Astrocyte (in vitro differentiated cells and primary cell): ENCODE results near the gene BCO1. TPM values are rescaled to one million over a fixed set of nuclear protein-coding genes. Genes with fewer than 3 reads are reported as not detected.

Experiments used
- DNase-seq: peaks from one replicate; pipeline ENCODE4 v3.0.0-alpha.2; 2010; ENCODE audit warnings: low read depth
- FAIRE-seq: peaks from 2 replicates; lab custom pipeline; 2011; peaks lifted over from hg19 to GRCh38; lab: Jason Lieb, UNC
- H2AFZ ChIP-seq: 2 replicates; pipeline ENCODE4 v1.6.0; 2012; ENCODE audit warnings: low read depth, low read length, inconsistent platforms
- H3K27ac ChIP-seq: 2 replicates; pipeline ENCODE4 v1.5.1; 2011; ENCODE audit warnings: low read depth, low read length, inconsistent platforms
- H3K27me3 ChIP-seq: 2 replicates; pipeline ENCODE4 v1.6.0; 2011; ENCODE audit warnings: low read length, inconsistent platforms; ENCODE audit not compliant: insufficient read depth
- H3K36me3 ChIP-seq: 2 replicates; pipeline ENCODE4 v1.5.1; 2011; ENCODE audit warnings: low read length, inconsistent platforms; ENCODE audit not compliant: insufficient read depth
- H3K4me1 ChIP-seq: 2 replicates; pipeline ENCODE4 v1.5.1; 2011; ENCODE audit warnings: low read length, inconsistent platforms; ENCODE audit not compliant: insufficient read depth
- H3K4me2 ChIP-seq: 2 replicates; pipeline ENCODE4 v1.6.0; 2012; ENCODE audit warnings: low read length, inconsistent platforms
- H3K4me3 ChIP-seq: 2 replicates; pipeline ENCODE4 v1.5.1; 2011; ENCODE audit warnings: low read depth, mild to moderate bottlenecking, low read length, inconsistent platforms; ENCODE audit not compliant: insufficient read depth
- H3K79me2 ChIP-seq: 2 replicates; pipeline ENCODE4 v1.6.0; 2012; ENCODE audit warnings: mild to moderate bottlenecking, low read length, inconsistent platforms; ENCODE audit not compliant: insufficient read depth
- H3K9ac ChIP-seq: 2 replicates; pipeline ENCODE4 v1.6.0; 2012; ENCODE audit warnings: mild to moderate bottlenecking, low read length, inconsistent platforms
- H3K9me3 ChIP-seq: 2 replicates; pipeline ENCODE4 v1.5.1; 2012; ENCODE audit warnings: low read depth, mild to moderate bottlenecking, low read length, inconsistent platforms; ENCODE audit not compliant: insufficient read depth
- H4K20me1 ChIP-seq: 2 replicates; pipeline ENCODE4 v1.6.0; 2012; ENCODE audit warnings: low read length, inconsistent platforms; ENCODE audit not compliant: insufficient read depth
- H3K27ac Mint-ChIP-seq: one replicate; pipeline ENCODE4 v1.8.0; 2021; ENCODE audit warnings: mild to moderate bottlenecking, mixed read lengths; ENCODE audit not compliant: unreplicated experiment
- H3K27me3 Mint-ChIP-seq: one replicate; pipeline ENCODE4 v1.8.0; 2021; ENCODE audit warnings: low read depth, mixed read lengths; ENCODE audit not compliant: unreplicated experiment
- H3K36me3 Mint-ChIP-seq: one replicate; pipeline ENCODE4 v1.8.0; 2021; ENCODE audit warnings: low read depth, mixed read lengths; ENCODE audit not compliant: unreplicated experiment
- H3K4me1 Mint-ChIP-seq: one replicate; pipeline ENCODE4 v1.8.0; 2021; ENCODE audit warnings: low read depth, mixed read lengths; ENCODE audit not compliant: unreplicated experiment
- H3K4me3 Mint-ChIP-seq: one replicate; pipeline ENCODE4 v1.8.0; 2021; ENCODE audit warnings: mild to moderate bottlenecking, moderate library complexity, mixed read lengths; ENCODE audit not compliant: unreplicated experiment
- H3K9me3 Mint-ChIP-seq: one replicate; pipeline ENCODE4 v1.8.0; 2021; ENCODE audit warnings: mild to moderate bottlenecking, mixed read lengths; ENCODE audit not compliant: unreplicated experiment
- EZH2 ChIP-seq: IDR thresholded peaks from 2 replicates; pipeline ENCODE4 v1.6.1; 2012; ENCODE audit warnings: mild to moderate bottlenecking, low read length, inconsistent platforms; ENCODE audit not compliant: insufficient read depth
- total RNA-seq: library from RNA; stranded (reverse); gene quantifications from 2 replicates; pipeline ENCODE4 v1.2.1, GENCODE V29; 2021
- TF ChIP-seq, protein P1 (sequence below): IDR thresholded peaks from 2 replicates; pipeline ENCODE4 v1.5.1; 2011; ENCODE audit warnings: low read depth, mild to moderate bottlenecking, inconsistent platforms, low read length, moderate library complexity; ENCODE audit not compliant: insufficient read depth

The BCO1 gene
- total RNA-seq, 1 donor from 2014 or later, result not detected

GRCh38 chr16:81210807-81211206 lies 27.7 kb upstream of the BCO1 start:
- TF ChIP-seq, protein P1, sequence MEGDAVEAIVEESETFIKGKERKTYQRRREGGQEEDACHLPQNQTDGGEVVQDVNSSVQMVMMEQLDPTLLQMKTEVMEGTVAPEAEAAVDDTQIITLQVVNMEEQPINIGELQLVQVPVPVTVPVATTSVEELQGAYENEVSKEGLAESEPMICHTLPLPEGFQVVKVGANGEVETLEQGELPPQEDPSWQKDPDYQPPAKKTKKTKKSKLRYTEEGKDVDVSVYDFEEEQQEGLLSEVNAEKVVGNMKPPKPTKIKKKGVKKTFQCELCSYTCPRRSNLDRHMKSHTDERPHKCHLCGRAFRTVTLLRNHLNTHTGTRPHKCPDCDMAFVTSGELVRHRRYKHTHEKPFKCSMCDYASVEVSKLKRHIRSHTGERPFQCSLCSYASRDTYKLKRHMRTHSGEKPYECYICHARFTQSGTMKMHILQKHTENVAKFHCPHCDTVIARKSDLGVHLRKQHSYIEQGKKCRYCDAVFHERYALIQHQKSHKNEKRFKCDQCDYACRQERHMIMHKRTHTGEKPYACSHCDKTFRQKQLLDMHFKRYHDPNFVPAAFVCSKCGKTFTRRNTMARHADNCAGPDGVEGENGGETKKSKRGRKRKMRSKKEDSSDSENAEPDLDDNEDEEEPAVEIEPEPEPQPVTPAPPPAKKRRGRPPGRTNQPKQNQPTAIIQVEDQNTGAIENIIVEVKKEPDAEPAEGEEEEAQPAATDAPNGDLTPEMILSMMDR, result no peak
- TF ChIP-seq EZH2, result no peak
- H3K4me1 ChIP-seq, result no peaks in the 10 kb centered on the region

GRCh38 chr16:81212830-81213465 lies 25.5 kb upstream of the BCO1 start:
- FAIRE-seq (no peak), DNase-seq (no peak)
- peaks cover 22% of the 10 kb centered on the region for H3K27me3 Mint-ChIP-seq
- H3K4me1 Mint-ChIP-seq, result no peaks in the 10 kb centered on the region
- H3K27ac ChIP-seq, result no peak overlapping the region
- peaks cover 6% of the 10 kb centered on the region for H3K27me3 ChIP-seq
- no peaks in the 10 kb centered on the region for H3K9me3 Mint-ChIP-seq
- H3K4me3 ChIP-seq, result no peak overlapping the region
- no peak overlapping the region for H3K9ac ChIP-seq
- no peaks in the 10 kb centered on the region for H3K36me3 Mint-ChIP-seq
- H3K79me2 ChIP-seq, result no peaks in the 10 kb centered on the region
- no peak overlapping the region for H2AFZ ChIP-seq
- no peak overlapping the region for H3K4me3 Mint-ChIP-seq
- H3K9me3 ChIP-seq, result no peaks in the 10 kb centered on the region
- no peak overlapping the region for H3K4me2 ChIP-seq
- no peak overlapping the region for H3K27ac Mint-ChIP-seq
- TF ChIP-seq EZH2, result no peak
- TF ChIP-seq, protein P1, result no peak
- H3K36me3 ChIP-seq, result no peaks in the 10 kb centered on the region
- H3K4me1 ChIP-seq, result no peaks in the 10 kb centered on the region
- no peaks in the 10 kb centered on the region for H4K20me1 ChIP-seq

More at GRCh38 chr16:81210807-81211206, 27.7 kb upstream of the BCO1 start:
- FAIRE-seq (no peak), DNase-seq (no peak)
- Mint-ChIP-seq H3K36me3 (no peaks in the 10 kb centered on the region), H3K27ac (no peak overlapping the region), H3K4me3 (no peak overlapping the region), H3K9me3 (no peaks in the 10 kb centered on the region), H3K27me3 (peaks cover 28% of the 10 kb centered on the region), H3K4me1 (no peaks in the 10 kb centered on the region)
- Histone ChIP-seq H2AFZ (no peak overlapping the region), H3K79me2 (no peaks in the 10 kb centered on the region), H3K4me2 (no peak overlapping the region), H3K36me3 (no peaks in the 10 kb centered on the region), H3K4me3 (no peak overlapping the region), H3K9me3 (no peaks in the 10 kb centered on the region), H3K27ac (no peak overlapping the region), H3K9ac (no peak overlapping the region), H3K27me3 (peaks cover 6% of the 10 kb centered on the region), H4K20me1 (no peaks in the 10 kb centered on the region)

DNA sequence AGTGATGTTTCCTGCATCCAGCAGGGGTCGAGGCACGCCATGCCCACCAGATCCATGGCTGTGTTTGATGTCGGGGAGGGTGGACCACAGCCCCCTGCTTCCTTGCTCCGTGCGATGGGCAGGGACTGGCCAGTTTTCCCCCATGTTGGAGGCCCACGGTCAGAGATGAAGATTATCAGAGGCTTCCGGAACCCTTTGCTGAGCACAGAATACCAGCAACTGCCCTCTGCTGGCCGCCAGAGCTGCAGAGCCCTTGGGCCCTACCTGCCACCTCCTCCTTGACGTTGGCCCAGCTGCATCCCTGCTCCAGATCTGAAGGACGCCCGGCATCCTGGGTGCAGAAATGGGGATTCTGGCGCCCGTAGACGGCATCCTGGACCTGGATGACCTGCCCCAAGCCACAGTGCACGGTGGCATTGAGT lies 23.7 kb upstream of the BCO1 start:
- Mint-ChIP-seq H3K27ac (no peak overlapping the region), H3K9me3 (no peaks in the 10 kb centered on the region)

More for the DNA sequence above, 23.7 kb upstream of the BCO1 start:
- Histone ChIP-seq H3K4me2 (no peak overlapping the region), H3K27ac (no peak overlapping the region), H3K36me3 (no peaks in the 10 kb centered on the region), H3K9me3 (no peaks in the 10 kb centered on the region), H3K27me3 (peaks cover 3% of the 10 kb centered on the region), H3K4me3 (no peak overlapping the region), H3K9ac (no peak overlapping the region), H4K20me1 (no peaks in the 10 kb centered on the region), H2AFZ (no peak overlapping the region), H3K79me2 (no peaks in the 10 kb centered on the region), H3K4me1 (no peaks in the 10 kb centered on the region)
- FAIRE-seq, result no peak
- Mint-ChIP-seq H3K27me3 (peaks cover 10% of the 10 kb centered on the region), H3K4me1 (no peaks in the 10 kb centered on the region), H3K4me3 (no peak overlapping the region), H3K36me3 (no peaks in the 10 kb centered on the region)
- no peak for DNase-seq
- TF ChIP-seq EZH2, result no peak
- TF ChIP-seq, protein P1, result peak; percentile 21
